GM23338 (cell line): Measurements from ENCODE around the gene MDM2.

Experiments used
- CREB1 ChIP-seq: fragments of 250-450 bp; sonication (Bioruptor Pico); IDR thresholded peaks from 2 replicates; pipeline ENCODE4 v1.5.0; 2020; ENCODE audit warnings: low read depth, mild to moderate bottlenecking, moderate library complexity
- CTCF ChIP-seq, 2 experiments: fragments of 200-600 bp in 1 of 2; sonication (generic) in 1 of 2; conservative IDR thresholded peaks; 2 replicates each; pipeline versions ENCODE4 v1.5.1 to v1.6.1; 2016 to 2017; ENCODE audit warnings: antibody characterized with exemption in 2 of 2, low read depth in 2 of 2, mild to moderate bottlenecking in 2 of 2, moderate library complexity in 1 of 2
- EZH2 ChIP-seq: fragments of 200-600 bp; sonication (generic); IDR thresholded peaks from one replicate; pipeline ENCODE4 v1.8.0; 2017; ENCODE audit warnings: antibody characterized with exemption, mild to moderate bottlenecking, low read depth; ENCODE audit not compliant: unreplicated experiment
- EZH2phosphoT487 ChIP-seq: fragments of 200-600 bp; sonication (generic); IDR thresholded peaks from one replicate; pipeline ENCODE4 v1.8.1; 2018; ENCODE audit warnings: antibody characterized with exemption; ENCODE audit not compliant: unreplicated experiment
- JUNB ChIP-seq: IDR thresholded peaks from one replicate; pipeline ENCODE4 v1.6.1; 2016; ENCODE audit warnings: antibody characterized with exemption; ENCODE audit not compliant: unreplicated experiment
- NANOG ChIP-seq: IDR thresholded peaks from 2 replicates; pipeline ENCODE4 v1.6.1; 2016; ENCODE audit warnings: antibody characterized with exemption, borderline replicate concordance
- POLR2AphosphoS5 ChIP-seq: IDR thresholded peaks from 2 replicates; pipeline ENCODE4 v1.6.1; 2016; ENCODE audit warnings: antibody characterized with exemption, low read depth
- REST ChIP-seq: IDR thresholded peaks from one replicate; pipeline ENCODE4 v1.6.1; 2018; ENCODE audit warnings: antibody characterized with exemption; ENCODE audit not compliant: unreplicated experiment
- STAT1 ChIP-seq: IDR thresholded peaks from one replicate; pipeline ENCODE4 v1.6.1; 2016; ENCODE audit warnings: antibody characterized with exemption; ENCODE audit not compliant: unreplicated experiment
- ZNF331 ChIP-seq: fragments of 250-450 bp; sonication (Bioruptor Pico); IDR thresholded peaks from 2 replicates; pipeline ENCODE4 v1.5.0; 2020; ENCODE audit warnings: low read depth, mild to moderate bottlenecking, moderate library complexity

- TF ChIP-seq EZH2 (no peak), CTCF (conservative IDR thresholded peaks at IDR 0.05; ENCODE audit: low read depth in 2 of 2) (no peak), JUNB (no peak), EZH2phosphoT487 (no peak), REST (no peak), POLR2AphosphoS5 (no peak), CREB1 (CRISPR knock-in tag) (no peak), STAT1 (no peak), ZNF331 (CRISPR knock-in tag) (no peak), NANOG (no peak)
These were observed 85.2 kb downstream of the MDM2 start for GRCh38 chr12:68893201-68893600.
